CD4-positive, alpha-beta T cell (primary cell): ENCODE data around the gene TM9SF3. TPM values are rescaled to one million over a fixed set of nuclear protein-coding genes. Genes with fewer than 3 reads are reported as not detected.

Experiments used
- ATAC-seq: fragments of 200-7000 bp; cut with Tn5 transposase; one replicate; pipeline ENCODE4 v1.10.0; 2022; ENCODE audit warnings: mild to moderate bottlenecking; ENCODE audit not compliant: poor library complexity
- CTCF ChIA-PET: fragments of 350-600 bp; sonication (Branson Sonifier 250); formaldehyde crosslinking; loops from one replicate; lab custom pipeline; 2021; ENCODE audit warnings: antibody characterized with exemption, inconsistent platforms; lab: Charles Lee
- POLR2A ChIA-PET: fragments of 350-600 bp; sonication (Branson Sonifier 250); formaldehyde crosslinking; loops from one replicate; lab custom pipeline; 2021; ENCODE audit warnings: antibody characterized with exemption, inconsistent platforms; lab: Charles Lee
- DNase-seq, 14 experiments: peaks; one replicate each; pipeline ENCODE4 v3.0.0-alpha.2; 2013 to 2020; ENCODE audit warnings: mixed read lengths in 2 of 14
- H3K27ac ChIP-seq, 2 donors: one replicate each; pipeline versions ENCODE4 v1.5.1 to v1.7.0; 2013; ENCODE audit warnings: low read length in 2 of 2, low read depth in 1 of 2, mild to moderate bottlenecking in 1 of 2
- H3K27me3 ChIP-seq, 2 experiments: 1 replicate in 1 of 2; 2 replicates in 1 of 2; pipeline versions ENCODE4 v1.6.1 to v1.7.0; 2013; ENCODE audit warnings: low read length in 2 of 2, control low read depth in 1 of 2, mild to moderate bottlenecking in 1 of 2, moderate library complexity in 1 of 2; ENCODE audit not compliant: insufficient read depth in 2 of 2, control insufficient read depth in 1 of 2
- H3K36me3 ChIP-seq: one replicate; pipeline ENCODE4 v1.6.1; 2013; ENCODE audit warnings: low read length, control low read depth; ENCODE audit not compliant: insufficient read depth
- H3K4me1 ChIP-seq: one replicate; pipeline ENCODE4 v1.6.1; 2013; ENCODE audit warnings: low read length, control low read depth; ENCODE audit not compliant: insufficient read depth
- H3K4me3 ChIP-seq: one replicate; pipeline ENCODE4 v1.5.1; 2013; ENCODE audit warnings: mild to moderate bottlenecking, low read length, moderate library complexity
- H3K9me3 ChIP-seq, 2 experiments: 1 replicate in 1 of 2; 2 replicates in 1 of 2; pipeline versions ENCODE4 v1.6.1 to v1.7.0; 2013; ENCODE audit warnings: low read length in 2 of 2, mild to moderate bottlenecking in 2 of 2, control low read depth in 1 of 2, moderate library complexity in 1 of 2; ENCODE audit not compliant: control insufficient read depth in 1 of 2, insufficient read depth in 1 of 2
- H3K27ac Mint-ChIP-seq: one replicate; pipeline ENCODE4 v1.8.0; 2020; ENCODE audit warnings: mixed read lengths
- H3K27me3 Mint-ChIP-seq: one replicate; pipeline ENCODE4 v1.8.0; 2021; ENCODE audit warnings: mixed read lengths
- H3K36me3 Mint-ChIP-seq: one replicate; pipeline ENCODE4 v1.8.0; 2021; ENCODE audit warnings: low read depth, mixed read lengths
- H3K4me1 Mint-ChIP-seq: one replicate; pipeline ENCODE4 v1.8.0; 2021; ENCODE audit warnings: low read depth, mixed read lengths
- H3K4me3 Mint-ChIP-seq: one replicate; pipeline ENCODE4 v1.8.0; 2020; ENCODE audit warnings: mild to moderate bottlenecking, mixed read lengths
- H3K9me3 Mint-ChIP-seq: one replicate; pipeline ENCODE4 v1.8.0; 2020; ENCODE audit warnings: mixed read lengths
- intact Hi-C, 2 experiments: fragments of 100-400 bp; cut with DNase I in 1 of 2; cut with micrococcal nuclease in 1 of 2; formaldehyde crosslinking; loops; one replicate each; pipeline versions ENCODE4 v1.15.1 to v1.9.0; 2023 to 2025; cut with DNase I, micrococcal nuclease
- total RNA-seq, 174 experiments: library from RNA in 2 of 174; stranded (reverse) in 2 of 174; gene quantifications; one replicate each; pipeline ENCODE4 v1.2.3 and lab custom pipeline; 2021 to 2026
- TF ChIP-seq, protein P1 (sequence below): fragments of 200-600 bp; IDR thresholded peaks from one replicate; pipeline ENCODE4 v1.8.0; 2022; ENCODE audit warnings: antibody characterized with exemption, mild to moderate bottlenecking

Gene TM9SF3
- total RNA-seq, 2 experiments from 2014 or later = 92.4 to 92.7 TPM

DNA sequence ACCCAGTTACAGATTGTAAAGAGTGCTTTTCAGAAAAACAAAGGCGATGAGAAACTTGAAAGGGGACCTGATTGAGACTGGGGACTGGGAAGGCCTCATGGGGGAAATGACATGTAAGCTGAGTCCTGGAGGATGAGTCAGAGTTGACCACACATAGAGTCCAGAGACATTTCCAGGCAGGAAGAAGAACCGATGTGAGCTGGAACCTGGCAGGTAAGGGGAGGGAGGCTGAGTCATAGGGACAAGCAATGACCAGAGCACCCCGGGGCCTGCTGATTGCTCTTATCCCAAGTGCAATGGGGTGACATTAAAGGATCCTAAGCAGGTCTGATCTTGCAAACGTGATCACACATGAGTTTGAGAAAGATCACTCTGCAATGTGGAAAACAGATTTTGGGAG is 84.8 kb downstream of the TM9SF3 start:
- no peak overlapping the region for H3K4me3 Mint-ChIP-seq
- TF ChIP-seq, protein P1, sequence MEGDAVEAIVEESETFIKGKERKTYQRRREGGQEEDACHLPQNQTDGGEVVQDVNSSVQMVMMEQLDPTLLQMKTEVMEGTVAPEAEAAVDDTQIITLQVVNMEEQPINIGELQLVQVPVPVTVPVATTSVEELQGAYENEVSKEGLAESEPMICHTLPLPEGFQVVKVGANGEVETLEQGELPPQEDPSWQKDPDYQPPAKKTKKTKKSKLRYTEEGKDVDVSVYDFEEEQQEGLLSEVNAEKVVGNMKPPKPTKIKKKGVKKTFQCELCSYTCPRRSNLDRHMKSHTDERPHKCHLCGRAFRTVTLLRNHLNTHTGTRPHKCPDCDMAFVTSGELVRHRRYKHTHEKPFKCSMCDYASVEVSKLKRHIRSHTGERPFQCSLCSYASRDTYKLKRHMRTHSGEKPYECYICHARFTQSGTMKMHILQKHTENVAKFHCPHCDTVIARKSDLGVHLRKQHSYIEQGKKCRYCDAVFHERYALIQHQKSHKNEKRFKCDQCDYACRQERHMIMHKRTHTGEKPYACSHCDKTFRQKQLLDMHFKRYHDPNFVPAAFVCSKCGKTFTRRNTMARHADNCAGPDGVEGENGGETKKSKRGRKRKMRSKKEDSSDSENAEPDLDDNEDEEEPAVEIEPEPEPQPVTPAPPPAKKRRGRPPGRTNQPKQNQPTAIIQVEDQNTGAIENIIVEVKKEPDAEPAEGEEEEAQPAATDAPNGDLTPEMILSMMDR = no peak
- no peaks in the 10 kb centered on the region for H3K4me1 ChIP-seq
- H3K4me1 Mint-ChIP-seq = no peaks in the 10 kb centered on the region
- no peak overlapping the region for H3K27ac Mint-ChIP-seq
- H3K36me3 ChIP-seq = no peaks in the 10 kb centered on the region
- no peak for ATAC-seq
- no peak overlapping the region for H3K4me3 ChIP-seq
- intact Hi-C loops = no loop called here
- POLR2A ChIA-PET = no interaction called here
- no peak overlapping the region for H3K27ac ChIP-seq
- H3K27me3 ChIP-seq = no peaks in the 10 kb centered on the region
- CTCF ChIA-PET = no interaction called here
- no peaks in the 10 kb centered on the region for H3K9me3 ChIP-seq
- no peaks in the 10 kb centered on the region for H3K9me3 Mint-ChIP-seq
- DNase-seq = no peak
- H3K27me3 Mint-ChIP-seq = peaks cover 13% of the 10 kb centered on the region
- H3K36me3 Mint-ChIP-seq = no peaks in the 10 kb centered on the region

DNA sequence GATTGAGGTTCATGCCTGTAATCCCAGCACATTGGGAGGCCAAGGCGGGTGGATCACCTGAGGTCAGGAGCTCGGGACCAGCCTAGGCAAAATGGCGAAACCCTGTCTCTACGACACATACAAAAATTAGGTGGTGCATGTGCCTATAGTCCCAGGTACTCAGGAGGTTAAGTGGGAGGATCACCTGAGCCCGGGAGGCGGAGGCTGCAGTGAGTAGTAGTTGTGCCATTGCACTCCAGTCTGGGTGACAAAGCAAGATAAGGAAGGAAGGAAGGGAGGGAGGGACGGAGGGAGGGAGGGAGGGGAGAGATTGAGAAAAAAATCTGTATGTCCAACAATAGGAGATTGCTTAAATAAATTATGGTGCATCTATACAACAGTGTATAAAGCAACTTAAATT is 86.3 kb downstream of the TM9SF3 start:
- H3K27me3 ChIP-seq = no peaks in the 10 kb centered on the region
- no peak overlapping the region for H3K27ac ChIP-seq
- H3K9me3 ChIP-seq = no peaks in the 10 kb centered on the region
- peaks cover 13% of the 10 kb centered on the region for H3K27me3 Mint-ChIP-seq
- ChIA-PET POLR2A (no interaction called here), CTCF (no interaction called here)
- no peak overlapping the region for H3K27ac Mint-ChIP-seq
- no peaks in the 10 kb centered on the region for H3K9me3 Mint-ChIP-seq
- no peaks in the 10 kb centered on the region for H3K4me1 ChIP-seq
- H3K4me1 Mint-ChIP-seq = no peaks in the 10 kb centered on the region
- H3K4me3 ChIP-seq = no peak overlapping the region
- intact Hi-C loops = no loop called here
- no peaks in the 10 kb centered on the region for H3K36me3 ChIP-seq
- TF ChIP-seq, protein P1 = no peak
- ATAC-seq (no peak), DNase-seq (no peak)
- H3K4me3 Mint-ChIP-seq = no peak overlapping the region
- no peaks in the 10 kb centered on the region for H3K36me3 Mint-ChIP-seq

DNA sequence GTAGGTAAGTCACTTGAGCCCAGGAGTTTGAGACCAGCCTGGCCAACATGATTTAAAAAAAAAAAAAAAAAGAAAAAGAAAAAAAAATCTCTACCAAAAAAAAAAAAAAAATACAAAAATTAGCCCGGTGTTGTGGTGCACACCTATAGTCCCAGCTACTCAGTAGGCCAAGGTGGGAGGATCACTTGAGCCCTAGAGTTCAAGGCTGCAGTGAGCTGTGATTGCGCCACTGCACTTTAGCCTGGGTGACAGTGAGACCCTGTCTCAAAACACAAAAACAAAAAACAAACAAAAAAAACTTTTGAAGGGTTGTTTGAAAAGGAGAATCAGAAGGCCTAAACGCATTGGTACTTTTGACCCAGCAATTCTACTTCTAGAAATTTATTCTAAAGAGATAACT is 86.8 kb downstream of the TM9SF3 start:
- Mint-ChIP-seq H3K27me3 (peaks cover 15% of the 10 kb centered on the region), H3K27ac (no peak overlapping the region), H3K9me3 (no peaks in the 10 kb centered on the region), H3K36me3 (no peaks in the 10 kb centered on the region), H3K4me1 (no peaks in the 10 kb centered on the region), H3K4me3 (no peak overlapping the region)
- ChIA-PET CTCF (no interaction called here), POLR2A (no interaction called here)
- TF ChIP-seq, protein P1 = no peak
- Histone ChIP-seq H3K27ac (no peak overlapping the region), H3K4me3 (no peak overlapping the region), H3K9me3 (no peaks in the 10 kb centered on the region), H3K27me3 (no peaks in the 10 kb centered on the region), H3K4me1 (no peaks in the 10 kb centered on the region), H3K36me3 (no peaks in the 10 kb centered on the region)
- intact Hi-C loops = no loop called here
- no peak for DNase-seq
- no peak for ATAC-seq
